ENCODE results near the gene NRP1.

NRP1 gene

GRCh38 chr10:33256458-33256857 is 78.0 kb downstream of the NRP1 start:
- no peak for DNase-seq

- no peak for DNase-seq
Observed at GRCh38 chr10:33254556-33255160, 79.8 kb downstream of the NRP1 start.

GRCh38 chr10:33253411-33253810 is 81.1 kb downstream of the NRP1 start:
- DNase-seq = no peak

GRCh38 chr10:33252794-33253203 is 81.7 kb downstream of the NRP1 start:
- peak; percentile 48 for DNase-seq

GRCh38 chr10:33252324-33252723 is 82.1 kb downstream of the NRP1 start:
- DNase-seq = no peak

- DNase-seq = no peak
Observed at GRCh38 chr10:33249659-33250345, 84.7 kb downstream of the NRP1 start.

- no peak for DNase-seq
Observed at GRCh38 chr10:33249137-33249536, 85.3 kb downstream of the NRP1 start.

GRCh38 chr10:33248638-33249037 is 85.8 kb downstream of the NRP1 start:
- DNase-seq = peak; percentile 78

GRCh38 chr10:33247221-33247922 is 87.1 kb downstream of the NRP1 start:
- no peak for DNase-seq

GRCh38 chr10:33245343-33245742 is 89.1 kb downstream of the NRP1 start:
- DNase-seq = no peak

- DNase-seq = no peak
Observed at GRCh38 chr10:33244354-33244967, 90.0 kb downstream of the NRP1 start.

GRCh38 chr10:33243703-33244102 is 90.8 kb downstream of the NRP1 start:
- no peak for DNase-seq

- DNase-seq = no peak
Observed at GRCh38 chr10:33242931-33243330, 91.5 kb downstream of the NRP1 start.

GRCh38 chr10:33241351-33241750 is 93.1 kb downstream of the NRP1 start:
- no peak for DNase-seq

GRCh38 chr10:33240931-33241330 is 93.5 kb downstream of the NRP1 start:
- no peak for DNase-seq

GRCh38 chr10:33240258-33240657 is 94.2 kb downstream of the NRP1 start:
- DNase-seq = no peak

GRCh38 chr10:33239257-33239656 is 95.2 kb downstream of the NRP1 start:
- DNase-seq = no peak

- DNase-seq = no peak
Observed at GRCh38 chr10:33238643-33239042, 95.8 kb downstream of the NRP1 start.

- DNase-seq = no peak
Observed at GRCh38 chr10:33237736-33238624, 96.5 kb downstream of the NRP1 start.

GRCh38 chr10:33236916-33237315 is 97.6 kb downstream of the NRP1 start:
- no peak for DNase-seq

- no peak for DNase-seq
Observed at GRCh38 chr10:33235951-33236350, 98.5 kb downstream of the NRP1 start.

GRCh38 chr10:33235251-33235884 is 99.1 kb downstream of the NRP1 start:
- no peak for DNase-seq
